ENCODE measurements around the gene ADAMTS2.

DNA sequence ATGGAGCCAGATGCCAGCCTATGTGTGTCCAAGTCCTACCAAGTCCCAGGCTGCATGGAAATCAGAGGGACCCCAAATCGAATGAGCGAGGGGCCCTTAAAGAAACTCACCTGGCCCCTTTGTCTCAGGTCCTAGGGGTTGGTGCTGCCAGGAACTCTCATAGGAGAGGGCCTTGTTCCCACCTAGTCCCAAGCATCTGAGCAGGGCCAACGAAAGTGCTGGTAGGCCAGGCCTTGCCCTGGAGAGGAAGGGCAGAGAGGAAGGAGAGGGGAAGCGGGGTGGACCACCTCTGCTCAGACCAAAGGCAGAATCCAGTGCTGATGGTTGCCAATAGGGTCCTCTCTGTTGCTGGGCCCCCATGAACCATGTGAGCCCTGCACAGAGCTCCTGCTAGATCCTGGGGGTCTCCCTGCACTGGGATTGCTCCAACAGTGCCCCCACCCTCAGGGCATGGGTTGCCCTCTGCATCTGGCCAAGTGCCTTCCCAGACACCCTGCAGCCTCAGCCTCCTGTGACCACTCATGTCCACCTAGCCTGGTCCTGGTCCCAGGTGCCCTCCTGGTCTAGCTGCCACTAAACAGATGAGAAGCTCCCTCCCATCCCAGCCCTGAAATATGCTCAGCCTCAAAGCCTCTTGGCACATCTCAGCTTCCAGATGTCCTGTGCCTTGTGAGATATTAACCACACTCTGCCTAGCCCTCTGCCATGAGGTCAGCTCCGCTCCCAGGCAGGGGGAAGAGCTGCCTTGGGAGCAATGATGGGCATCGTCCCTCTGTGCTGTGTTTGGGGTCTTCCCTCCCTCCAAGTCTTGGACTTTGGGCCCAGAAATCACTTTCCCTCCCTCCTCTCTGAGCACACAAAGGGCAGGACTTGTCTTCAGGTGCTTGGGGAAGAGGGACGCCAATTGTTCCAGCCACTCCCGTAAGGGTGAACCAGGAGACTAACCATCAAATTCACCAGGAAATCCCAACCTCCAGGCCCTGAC is 109.6 kb downstream of the ADAMTS2 start:
- TF ChIP-seq, protein P1, sequence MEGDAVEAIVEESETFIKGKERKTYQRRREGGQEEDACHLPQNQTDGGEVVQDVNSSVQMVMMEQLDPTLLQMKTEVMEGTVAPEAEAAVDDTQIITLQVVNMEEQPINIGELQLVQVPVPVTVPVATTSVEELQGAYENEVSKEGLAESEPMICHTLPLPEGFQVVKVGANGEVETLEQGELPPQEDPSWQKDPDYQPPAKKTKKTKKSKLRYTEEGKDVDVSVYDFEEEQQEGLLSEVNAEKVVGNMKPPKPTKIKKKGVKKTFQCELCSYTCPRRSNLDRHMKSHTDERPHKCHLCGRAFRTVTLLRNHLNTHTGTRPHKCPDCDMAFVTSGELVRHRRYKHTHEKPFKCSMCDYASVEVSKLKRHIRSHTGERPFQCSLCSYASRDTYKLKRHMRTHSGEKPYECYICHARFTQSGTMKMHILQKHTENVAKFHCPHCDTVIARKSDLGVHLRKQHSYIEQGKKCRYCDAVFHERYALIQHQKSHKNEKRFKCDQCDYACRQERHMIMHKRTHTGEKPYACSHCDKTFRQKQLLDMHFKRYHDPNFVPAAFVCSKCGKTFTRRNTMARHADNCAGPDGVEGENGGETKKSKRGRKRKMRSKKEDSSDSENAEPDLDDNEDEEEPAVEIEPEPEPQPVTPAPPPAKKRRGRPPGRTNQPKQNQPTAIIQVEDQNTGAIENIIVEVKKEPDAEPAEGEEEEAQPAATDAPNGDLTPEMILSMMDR (conservative IDR thresholded peaks at IDR 0.05), result no peak
- no peak for TF ChIP-seq ZFX (IDR thresholded peaks at IDR 0.05)
